Activated CD8-positive, alpha-beta memory T cell treated with anti-CD3 and anti-CD28 coated beads, Interleukin-2, amount 50 U/mL, for 48 hours (primary cell): ENCODE data around the gene KLF8.

Source experiments
- DNase-seq: peaks from one replicate; pipeline ENCODE4 v3.0.0-alpha.2; 2020

The KLF8 gene

DNA sequence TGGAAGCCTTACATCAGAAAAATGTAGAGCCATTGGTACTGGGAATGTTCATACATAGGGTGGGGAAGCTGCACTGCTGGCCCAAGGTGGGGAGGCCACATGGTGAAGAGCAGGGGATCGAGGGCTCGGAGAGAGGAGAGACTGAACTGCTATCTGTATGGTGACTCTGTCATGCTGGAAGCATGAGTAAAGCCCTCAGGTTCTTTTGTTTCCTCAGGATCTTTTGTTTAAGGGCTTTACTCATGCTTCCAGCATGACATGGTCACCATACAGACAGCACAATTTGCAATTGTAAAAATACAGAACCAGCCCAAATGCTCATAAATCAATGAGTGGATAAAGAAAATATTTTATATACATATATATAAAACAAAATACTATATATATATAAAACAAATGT lies 78.4 kb downstream of the KLF8 start:
- no peak for DNase-seq

DNA sequence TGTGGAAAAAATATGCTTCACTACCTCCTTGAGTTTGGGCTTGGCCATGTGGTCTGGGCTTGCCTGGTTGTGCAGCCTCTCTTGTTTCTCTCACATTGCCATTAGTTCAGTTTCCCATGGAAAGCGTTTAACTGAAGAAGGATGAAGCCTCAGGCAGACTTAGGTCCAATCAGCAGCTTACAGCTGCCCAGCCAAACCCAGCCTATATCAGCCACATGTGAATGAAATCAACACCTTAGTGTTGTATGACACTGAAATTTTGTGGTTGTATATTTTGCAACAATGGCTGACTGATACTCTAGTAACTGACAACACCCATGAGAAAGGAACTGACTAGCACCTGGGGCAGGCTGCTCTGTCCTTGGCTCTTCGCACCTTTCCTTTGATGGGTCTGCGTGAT lies 81.2 kb downstream of the KLF8 start:
- DNase-seq = no peak

DNA sequence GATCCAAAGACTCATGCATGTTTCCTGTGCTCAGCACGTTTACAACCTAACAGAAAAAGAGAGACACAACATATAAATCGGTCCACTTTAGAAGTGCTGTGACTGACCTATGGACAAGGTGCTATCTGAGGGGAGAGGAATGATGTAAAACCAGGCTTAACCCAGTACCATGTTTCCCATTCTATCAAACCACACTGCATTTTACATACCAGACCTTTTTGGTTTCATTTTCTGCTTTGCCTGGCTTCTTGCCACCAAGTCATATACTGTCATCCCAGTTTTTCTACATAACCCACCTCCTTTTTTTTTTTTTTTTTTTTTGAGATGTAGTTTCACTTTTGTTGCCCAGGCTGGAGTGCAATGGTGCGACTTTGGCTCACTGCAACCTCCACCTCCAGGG lies 82.2 kb downstream of the KLF8 start:
- no peak for DNase-seq

DNA sequence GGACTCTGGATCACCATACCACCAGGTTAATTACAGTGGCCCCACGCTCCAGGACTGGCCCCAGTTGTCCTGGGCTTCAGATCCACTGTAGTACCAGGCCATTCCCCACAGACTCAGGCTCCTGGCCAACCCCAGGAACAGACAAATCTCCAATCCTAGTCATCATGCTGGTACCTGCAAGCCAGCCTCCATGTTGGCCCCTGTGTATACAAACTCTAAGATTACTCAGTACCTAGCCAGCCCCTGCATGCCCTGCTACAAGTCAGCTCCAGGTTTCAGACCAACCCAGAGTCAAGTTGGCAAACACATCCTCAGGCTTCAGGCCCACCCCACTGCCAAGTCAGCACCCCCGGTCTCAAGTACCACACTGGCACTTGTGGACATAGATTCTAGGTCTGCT lies 85.9 kb downstream of the KLF8 start:
- no peak for DNase-seq

GRCh38 chrX:56319165-56319564 lies 87.0 kb downstream of the KLF8 start:
- no peak for DNase-seq
